ENCODE results near the gene PDE4D.
"Not testable (repeated sequence)": the region's sequence is repeated elsewhere in the genome, so short reads cannot be mapped to it uniquely, and the experiment has no call there.

The PDE4D gene

DNA sequence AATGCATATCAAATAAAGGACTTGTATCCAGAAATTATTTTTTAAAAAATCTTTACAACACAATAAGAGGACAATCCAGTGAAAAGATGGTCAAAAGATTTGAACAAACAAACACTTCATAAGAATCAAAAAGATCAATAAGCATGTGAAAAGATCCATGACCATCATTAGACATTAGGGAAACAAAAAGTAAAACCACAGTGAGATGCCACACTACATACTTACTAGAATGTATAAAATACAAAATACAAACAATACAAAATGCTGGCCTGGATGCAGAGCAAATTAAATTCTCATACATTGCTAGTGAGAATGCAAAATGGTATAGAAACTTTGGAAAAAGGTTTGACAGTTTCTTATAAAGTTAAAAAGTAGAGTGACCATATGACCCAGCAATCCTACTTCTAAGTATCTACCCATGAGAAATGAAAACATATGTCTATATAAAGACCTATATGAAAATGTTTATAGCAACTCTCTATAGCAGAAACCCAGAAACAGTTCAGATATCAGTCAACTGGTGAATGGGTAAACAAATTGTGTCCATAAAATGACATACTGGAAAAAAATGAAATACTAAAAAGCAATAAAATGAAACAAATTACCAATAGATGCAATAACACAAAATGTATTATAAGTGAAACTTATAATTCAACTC lies 884.6 kb downstream of the PDE4D start:
- no peak for DNase-seq

DNA sequence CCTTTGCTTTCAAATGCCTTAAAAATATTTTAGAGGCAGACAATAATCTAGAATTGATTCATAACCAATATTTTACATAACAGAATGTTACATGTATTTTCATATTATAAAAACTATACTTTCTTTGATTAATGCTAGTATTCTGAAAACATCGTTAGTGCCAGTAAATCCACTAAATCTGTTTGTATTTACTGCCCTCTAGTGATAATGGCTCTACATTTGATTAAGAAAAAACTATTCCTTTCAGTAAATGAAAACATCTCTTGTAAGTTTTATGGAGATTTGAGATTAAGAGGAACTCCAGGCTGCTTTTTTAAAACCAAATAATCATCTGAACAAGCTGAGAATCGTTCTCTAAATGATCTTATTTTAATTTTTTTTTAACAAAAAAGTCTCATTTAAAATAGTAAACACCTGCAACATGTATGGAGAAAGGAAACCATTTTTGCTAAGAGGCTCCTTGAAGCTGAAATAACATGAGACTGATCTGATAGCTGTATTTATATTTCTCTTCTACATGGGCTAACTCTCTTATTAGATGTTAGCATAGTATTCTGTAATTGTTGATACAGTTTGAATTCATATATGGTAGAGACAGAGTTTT lies 886.0 kb downstream of the PDE4D start:
- DNase-seq = no peak

DNA sequence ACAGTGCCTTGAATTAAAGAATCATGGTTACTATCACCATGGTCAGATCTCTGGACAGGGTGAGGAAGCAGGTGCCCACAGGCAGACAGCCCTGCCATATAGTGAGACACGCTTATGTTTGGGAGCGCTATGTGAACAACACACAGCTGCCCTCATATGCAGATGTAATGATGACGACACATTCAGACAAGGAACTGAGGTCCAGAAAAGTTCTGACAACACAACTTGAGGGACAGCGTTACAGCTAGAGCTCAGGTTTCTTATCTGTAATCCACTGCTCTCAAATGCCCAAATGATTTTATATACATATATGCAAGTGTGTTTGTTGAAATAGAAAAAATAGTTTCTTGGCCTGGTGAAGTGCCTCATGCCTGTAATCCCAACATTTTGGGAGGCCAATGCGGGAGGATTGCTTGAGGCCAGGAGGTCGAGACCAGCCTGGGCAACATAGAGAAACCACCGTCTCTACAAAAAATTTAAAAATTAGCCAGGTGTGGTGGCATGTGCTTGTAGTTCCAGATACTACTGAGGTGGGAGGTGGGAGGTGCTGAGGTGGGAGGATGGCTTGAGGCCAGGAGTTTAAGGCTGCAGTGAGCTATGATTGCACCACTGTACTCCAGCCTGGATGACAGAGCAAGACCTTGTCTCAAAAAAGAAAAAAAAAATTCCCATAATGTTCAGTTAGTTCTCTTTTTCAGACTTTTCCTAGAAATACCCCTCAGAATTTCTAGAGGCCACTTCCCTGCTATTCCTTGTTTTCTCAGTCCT lies 887.4 kb downstream of the PDE4D start:
- DNase-seq = no peak

DNA sequence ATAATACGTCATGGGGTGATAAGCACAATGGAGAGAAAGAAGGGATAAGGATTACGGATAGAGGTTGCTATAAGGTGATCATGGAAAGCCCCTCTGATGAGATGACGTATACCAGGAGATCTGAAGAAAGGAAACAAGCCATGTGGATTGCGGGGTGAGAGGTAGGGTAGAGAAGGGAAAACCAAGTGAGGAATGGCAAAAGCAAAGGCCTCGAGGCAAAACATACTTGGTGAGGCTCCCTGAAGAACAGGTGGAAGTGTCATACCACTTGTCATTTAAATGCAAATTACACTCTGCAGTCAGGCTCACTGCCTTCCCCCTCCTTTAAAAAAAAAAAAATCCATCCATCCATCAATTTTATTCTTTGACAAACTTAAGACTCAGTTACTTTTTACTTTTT lies 889.9 kb downstream of the PDE4D start:
- DNase-seq = no peak

DNA sequence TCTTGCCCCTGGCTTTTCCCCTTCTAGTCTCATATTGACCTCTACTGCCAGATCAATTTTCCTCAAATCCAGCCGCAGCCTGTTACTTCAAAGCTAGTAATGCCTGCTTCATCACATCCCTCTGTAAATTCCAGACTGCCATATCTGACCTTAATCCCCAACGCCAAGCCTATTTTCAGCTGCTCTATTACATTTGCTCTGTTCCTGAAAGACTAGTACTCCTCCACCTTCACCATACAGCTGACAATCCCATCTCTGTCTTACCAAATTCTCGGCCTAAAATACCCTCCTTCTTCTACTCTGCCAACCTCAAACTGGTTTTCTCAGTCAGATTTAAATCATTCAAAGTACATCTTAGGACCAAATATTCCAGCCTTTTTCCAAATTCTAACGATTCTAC lies 890.4 kb downstream of the PDE4D start:
- no peak for DNase-seq

DNA sequence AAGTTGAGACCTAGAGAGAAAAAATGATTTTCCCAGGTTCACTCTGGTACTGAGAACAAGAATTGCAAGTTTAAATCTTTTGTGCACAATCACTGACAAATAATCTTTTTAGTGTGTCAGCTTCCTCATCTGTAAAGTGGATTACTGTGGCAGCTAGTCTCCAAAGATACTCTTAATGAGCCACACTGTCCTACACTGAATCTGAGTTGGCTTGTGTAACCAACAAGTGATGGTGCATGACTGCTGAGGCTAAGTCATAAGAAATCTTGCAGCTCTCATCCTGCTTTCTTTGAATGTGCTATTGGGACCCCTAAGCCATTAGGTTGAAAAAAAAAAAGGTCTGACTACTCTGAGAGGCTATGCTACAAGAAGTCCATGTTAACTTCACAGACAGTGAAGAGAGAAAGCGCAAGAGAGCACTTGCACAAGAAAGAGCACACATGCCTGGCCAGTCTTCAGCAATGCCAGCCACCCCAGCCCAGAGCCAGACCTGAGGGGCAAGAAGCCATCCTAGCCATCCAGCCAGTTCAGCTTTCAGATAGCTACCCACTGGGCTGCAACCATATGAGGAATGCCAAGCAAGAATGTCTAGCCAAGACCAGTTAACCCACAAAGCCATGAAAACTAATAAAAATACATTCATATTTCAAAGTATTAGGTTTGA lies 891.2 kb downstream of the PDE4D start:
- DNase-seq = no peak

DNA sequence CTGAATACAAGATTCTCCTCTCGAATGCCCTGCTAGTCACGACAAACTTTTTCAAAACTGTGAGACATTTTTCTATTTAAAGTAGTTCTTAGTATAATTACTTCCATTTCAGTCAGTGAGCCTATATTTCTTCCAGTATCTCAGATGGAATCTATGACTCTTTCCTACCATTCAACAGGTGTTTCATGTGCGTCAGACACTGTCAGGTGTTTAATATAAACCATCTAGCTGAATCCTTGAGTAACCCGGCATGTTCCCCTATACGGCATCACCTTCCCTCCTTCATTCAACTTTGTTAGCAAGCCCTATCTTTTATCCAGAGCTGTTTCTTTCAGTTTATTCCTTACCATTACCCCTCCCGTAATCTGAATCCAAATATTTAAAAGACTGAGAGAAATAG lies 891.8 kb downstream of the PDE4D start:
- DNase-seq = no peak

DNA sequence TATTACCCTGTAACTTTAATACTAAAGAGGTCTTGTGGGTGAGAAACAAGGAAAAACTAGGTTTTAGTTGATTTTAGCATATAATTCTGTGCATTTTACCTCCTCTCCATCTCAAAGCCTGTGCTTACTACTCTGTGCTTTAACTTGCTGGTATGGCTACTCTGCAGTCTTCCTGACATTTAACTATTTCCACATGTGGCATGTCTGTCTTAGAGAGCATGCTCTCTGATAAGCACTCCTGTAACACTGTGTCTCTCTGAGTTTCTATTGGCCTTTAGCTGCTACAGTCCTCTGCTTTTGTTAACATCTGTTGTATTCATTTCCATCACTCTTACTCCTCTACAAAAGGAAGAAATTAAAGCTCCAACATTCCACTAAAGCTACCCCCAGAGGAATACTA lies 892.4 kb downstream of the PDE4D start:
- DNase-seq = no peak

DNA sequence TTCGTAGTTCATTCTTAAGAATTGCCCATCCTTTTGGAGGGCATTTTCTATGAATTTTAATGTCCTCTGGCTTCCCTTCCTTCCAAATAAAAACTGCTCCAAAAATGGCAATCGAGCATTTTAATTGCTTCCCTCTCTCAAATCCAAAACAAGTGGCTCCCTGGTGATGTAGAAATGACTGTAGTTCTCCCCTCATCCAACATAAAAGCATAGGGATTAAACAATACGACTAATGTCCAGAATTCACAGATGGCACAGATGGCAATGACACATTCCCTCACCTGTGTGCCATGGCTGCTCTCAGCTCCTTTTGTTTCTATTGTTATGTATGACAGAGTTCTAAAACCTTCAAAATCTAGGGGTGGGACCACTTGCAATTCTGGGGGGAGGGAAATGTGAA lies 893.3 kb downstream of the PDE4D start:
- DNase-seq = no peak

DNA sequence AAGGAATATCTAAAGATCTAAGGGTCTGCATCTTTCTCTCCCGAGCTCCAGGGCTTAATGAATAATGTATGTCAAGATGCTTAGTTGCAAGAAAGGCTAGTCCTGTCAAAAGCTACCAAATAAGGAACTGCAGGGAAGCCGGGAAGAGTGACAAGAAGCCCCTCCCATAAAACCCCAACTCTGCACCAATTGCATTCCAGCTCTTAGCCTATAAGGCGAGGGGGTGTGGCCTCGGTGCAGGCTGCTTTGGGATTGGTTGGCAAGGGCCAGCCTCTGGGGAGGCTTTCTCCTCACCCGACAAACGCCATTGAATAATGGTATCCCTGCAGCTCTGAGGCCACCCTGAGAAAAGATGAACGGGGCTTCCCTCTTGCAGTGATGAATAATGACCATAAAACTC lies 893.7 kb downstream of the PDE4D start:
- DNase-seq = no peak

DNA sequence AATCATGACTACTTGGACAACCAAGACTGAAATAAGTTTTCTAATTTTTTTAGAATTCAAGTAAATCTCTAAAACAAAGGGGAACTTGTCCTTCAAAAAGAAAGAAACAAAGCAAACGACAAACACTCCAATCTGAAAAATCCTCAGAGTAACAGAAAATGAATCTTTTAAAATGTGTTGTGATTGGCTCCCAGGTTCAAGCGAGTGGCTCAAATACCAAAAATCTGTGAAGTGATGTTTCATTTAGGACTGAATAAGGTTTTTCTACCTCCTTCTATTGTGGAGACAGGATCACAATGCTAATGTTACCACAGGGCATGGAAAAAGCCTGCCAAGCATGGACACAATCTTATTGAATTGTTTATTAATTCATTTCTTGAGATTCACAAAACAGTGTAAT lies 895.0 kb downstream of the PDE4D start:
- no peak for DNase-seq

DNA sequence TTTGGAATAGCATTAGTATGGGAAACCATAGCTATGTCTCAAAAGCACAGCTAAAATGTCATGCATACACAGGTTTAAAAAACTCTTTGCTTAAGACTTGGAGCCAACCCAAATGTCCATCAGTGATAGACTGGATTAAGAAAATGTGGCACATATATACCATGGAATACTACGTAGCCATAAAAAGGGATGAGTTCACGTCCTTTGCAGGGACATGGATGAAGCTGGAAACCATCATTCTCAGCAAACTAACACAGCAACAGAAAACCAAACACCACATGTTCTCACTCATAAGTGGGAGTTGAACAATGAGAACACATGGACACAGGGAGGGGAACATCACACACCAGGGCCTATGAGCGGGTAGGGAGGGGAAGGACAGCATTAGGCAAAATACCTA lies 897.7 kb downstream of the PDE4D start:
- DNase-seq = not testable (repeated sequence)

DNA sequence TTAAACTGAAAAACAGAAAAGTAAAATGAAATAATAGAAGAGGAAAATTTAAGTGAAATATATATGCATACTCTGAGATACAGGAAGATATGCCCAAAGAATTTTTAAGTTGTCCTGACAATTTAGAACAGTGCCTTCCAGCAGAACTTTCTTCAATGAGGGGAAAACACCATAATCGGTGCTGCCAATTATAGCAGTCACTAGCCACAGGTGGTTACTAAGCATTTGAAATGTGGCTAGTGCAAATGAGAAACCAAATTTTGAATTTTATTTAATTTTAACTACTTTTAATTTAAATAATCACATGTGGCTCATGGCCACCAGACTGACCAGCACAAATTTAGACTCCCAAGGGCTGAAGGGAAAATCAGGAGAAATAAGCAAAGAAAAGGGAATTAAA lies 900.1 kb downstream of the PDE4D start:
- no peak for DNase-seq

DNA sequence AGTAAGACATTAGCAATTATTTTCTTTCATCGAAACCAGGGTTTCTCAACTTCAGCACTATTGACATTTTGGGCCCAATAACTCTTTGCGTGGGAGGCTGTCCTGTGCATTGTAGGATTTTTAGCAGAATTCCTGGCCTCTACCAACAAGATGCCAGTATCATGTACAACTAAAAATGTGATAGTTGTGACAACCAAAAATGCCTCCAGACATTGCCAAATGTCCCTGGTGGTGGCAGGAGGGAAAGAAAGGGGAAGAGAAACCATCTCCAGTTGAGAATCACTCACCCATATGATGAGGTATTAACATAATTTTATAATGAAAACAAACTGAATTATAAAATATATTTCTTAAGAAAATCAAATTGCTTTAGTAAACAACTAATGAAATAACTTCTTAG lies 904.6 kb downstream of the PDE4D start:
- DNase-seq = no peak

DNA sequence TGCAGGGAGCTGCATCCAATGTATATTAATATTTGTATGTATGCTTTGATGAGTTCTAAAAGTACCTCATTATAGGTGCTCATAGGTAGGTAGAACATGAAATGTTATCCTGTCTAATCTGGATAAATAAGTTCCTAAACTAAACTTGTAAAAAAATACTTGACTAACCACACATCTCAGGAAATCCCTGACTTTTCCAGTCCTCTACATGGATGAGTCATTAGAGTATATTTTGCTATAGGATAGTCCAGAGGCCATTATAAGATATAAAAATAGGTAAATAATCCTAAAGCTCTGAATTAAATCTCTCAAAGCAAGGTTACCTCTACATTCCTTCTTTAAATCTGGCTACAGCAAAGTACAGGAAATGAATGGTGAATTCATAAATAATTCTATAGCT lies 906.3 kb downstream of the PDE4D start:
- DNase-seq = no peak

DNA sequence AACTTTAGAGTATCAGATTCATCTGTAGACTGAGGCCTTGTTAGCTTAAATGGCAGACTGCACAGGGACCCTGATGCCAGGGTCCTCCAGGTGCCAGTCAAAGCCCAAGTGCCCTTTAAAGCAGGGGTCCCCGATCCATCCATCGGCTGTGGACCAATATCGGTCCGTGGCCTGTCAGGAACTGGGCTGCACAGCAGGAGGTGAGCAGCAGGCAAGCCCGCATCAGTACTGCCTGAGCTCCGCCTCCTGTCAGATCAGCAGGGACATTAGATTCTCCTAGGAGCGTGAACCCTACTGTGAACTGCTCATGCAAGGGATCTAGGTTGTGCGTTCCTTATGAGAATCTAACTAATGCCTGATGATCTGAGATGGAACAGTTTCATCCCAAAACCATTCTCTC lies 907.2 kb downstream of the PDE4D start:
- no peak for DNase-seq

DNA sequence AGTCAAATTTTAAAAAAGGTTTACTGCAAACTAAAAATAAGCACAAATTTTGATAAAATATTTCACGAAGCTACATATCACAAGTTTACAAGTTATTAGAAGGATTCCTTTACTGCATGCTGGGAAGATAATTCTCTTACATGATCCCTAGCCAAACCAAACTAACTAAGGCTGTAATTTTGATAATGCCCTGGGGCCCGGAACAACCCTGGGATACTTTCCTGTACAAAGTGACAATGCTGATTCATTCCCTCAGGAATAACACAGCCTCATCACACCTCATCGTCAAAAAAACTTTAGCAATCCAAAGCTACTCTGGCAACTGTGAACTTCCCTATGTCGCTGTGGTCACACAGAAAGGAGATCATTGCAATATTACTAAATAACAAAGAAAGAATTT lies 907.8 kb downstream of the PDE4D start:
- DNase-seq = no peak

DNA sequence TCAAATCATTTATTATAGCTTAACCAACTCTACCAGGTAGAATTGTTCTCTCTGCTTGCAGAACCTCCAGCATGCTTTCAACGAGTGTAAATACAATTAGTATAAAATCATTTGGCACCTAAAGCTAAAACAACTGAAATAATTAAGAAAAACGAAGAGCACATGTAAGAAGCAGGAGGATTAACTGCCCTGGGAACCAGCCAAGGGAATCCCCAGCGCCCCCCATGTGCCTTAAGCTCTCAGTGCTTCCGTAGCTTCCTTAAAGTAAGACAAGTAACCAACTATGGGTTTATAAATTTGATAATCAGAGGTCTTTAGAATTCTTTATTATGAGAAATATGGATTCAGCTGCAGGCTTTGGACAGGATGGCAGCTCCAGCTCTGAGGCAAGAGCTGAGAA lies 908.2 kb downstream of the PDE4D start:
- no peak for DNase-seq

DNA sequence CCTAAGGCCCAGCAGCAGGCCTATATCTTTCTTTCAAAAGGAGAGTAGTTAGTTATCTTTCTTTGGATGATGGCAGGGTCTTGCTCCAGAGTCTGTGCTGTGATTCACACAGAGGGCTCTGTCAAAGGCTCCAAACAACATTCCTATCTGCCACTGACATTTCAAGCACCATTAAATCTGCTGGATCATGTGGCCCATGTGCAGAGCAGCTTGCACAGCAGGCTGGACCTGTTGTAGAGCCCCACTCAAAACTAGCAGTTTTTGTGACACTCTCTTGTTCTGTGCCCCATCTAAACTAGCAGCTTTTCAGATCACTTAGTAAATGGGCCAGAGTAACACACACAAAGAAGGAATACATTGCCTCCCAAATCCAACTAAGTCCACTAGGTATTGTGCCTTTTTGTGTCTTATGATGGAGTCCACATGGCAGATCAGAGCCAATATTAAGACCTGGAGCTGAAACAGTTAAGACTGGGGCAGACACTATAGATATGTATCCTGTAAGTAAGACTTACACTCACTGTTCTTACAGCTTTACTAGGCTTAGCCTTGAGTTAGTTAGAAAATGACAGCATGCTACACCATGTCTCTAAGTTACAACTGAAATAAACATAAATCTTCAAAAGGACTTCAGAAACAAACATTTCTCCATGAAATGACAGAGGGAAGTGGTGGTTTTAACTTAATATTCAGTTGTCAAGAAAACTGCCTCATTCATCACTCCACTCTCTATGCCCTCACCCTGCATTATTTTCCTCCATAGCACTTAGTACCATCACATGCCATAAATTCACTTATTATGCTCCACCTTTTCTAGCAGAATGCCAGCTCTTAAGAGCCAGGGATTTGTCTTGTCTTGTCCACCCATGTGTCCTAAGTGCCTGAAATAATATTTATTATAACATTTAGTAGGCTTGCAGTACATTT lies 909.7 kb downstream of the PDE4D start:
- DNase-seq = no peak

DNA sequence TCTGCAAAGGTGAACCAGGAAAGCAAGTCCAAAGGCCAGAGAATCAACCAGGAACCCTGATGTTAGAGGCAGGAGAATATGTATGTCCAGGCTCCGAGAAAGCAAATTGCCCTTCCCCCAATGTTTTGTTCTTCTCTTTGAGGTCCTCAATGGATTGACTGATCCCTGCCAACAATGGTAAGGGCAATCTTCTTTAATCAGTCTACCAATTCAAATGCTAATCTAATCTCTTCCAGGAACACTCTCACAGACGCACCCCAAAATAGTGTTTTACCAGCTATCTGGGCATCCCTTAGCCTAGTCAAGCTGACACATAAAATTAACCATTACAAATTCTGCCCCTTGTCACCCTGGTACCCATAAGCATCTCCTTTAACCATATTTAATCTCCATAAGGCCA lies 912.6 kb downstream of the PDE4D start:
- DNase-seq = no peak

DNA sequence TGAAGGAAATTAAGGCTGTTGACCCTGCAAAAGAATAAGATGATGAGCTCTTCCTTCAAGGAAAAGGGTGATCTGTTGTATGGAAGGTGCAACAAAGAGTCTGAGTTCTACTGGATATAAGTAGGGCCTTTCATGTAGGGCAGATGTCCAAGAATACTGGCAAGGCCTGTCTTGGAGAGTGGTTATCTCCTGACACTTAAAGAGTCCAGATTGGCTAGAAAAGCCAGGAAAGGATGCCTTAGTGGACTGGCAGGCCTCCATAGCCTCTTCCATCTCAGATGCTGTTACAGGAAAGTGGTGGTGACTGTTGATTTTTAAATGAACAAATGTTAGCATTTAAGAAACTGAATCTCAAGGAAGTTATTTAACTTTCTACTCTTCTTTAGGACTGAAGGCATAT lies 914.4 kb downstream of the PDE4D start:
- DNase-seq = no peak

DNA sequence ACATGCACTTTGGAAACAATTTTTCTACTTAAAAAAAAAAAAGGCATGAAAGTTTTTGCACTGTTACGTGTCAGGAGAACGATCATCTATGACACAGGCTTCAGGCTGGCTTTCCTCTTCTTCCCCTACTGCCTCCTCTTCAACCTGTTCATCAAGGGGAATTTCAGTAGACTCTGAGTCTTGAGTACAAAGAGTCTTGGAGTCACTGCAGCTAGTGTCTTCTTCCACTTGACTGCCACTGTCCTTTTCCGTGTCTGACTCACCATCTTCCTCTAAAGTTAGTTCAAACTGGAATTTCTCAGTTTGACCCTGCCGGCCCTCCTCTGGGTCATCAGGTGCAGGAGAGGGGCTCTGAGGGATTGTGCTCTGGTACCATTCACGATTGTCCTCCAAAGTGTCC lies 918.9 kb downstream of the PDE4D start:
- no peak for DNase-seq

DNA sequence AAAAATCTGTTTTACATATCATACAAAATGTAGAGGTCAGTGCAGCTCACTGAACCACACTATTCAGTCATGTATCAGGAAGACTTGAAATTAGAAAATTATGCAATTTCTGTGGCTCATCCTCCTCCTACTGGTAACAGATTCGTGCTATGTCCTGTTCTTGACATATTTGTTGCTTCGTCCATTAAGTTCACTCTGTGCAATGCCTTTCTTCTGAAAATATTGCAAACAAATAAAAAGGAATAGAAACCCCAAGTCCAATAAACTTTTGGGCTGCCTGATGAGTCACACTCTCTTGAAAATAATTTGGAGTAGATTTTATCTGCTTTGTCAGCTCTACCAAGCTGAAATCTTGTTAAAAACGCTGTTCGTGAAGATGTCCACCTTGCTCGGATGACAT lies 919.4 kb downstream of the PDE4D start:
- DNase-seq = no peak

Data from stimulated activated naive CD4-positive, alpha-beta T cell treated with Interleukin-2 at 50 U/mL for 16 hours (primary cell).